Stimulated activated naive CD4-positive, alpha-beta T cell treated with Interleukin-2 at 50 U/mL for 16 hours (primary cell): ENCODE data around the gene CDR2.
A peak's percentile ranks its signal among the peaks of the same experiment; 100 is the strongest.

ENCODE experiments used
- DNase-seq: peaks from one replicate; lab custom pipeline; 2025; lab: John Stamatoyannopoulos, UW

CDR2 gene

DNA sequence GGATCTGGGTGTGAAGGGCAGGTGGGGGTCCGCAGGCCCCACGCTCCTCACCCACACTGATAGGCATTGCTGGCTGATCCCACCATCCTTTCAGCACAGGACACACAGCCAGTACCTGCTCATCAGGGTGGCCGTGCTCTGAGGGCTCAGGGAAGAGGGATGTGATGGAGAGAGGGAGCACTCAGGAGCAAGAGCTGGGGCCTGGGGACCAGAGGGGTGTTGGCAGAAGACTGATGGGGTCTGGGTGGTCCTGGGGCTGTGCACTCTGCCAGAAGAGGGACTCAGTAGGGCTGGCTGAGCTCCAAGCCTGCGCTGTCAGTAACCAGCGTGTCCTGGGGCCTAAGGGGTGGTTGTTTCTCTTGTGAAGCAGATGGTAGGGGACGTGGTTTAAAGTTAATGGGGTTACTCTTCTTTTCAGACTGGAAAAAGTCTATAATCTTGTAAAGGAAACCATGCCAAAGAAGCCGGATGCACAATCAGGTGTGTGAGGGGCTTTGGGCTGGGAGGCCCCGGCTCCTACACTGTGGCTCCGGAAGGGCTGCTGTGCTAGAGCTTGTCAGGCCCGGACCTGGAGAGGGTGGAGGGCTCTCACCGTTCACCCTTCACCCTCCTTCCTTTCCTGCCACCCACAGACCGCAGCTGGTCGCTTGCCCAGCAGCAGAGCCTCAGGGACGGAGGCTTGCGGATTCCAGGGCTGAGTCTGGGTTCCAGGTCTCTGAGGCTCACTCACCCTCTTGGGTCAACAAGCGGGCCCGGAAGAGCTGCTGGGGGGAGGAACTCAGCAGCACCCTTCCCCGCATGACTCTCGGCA is 49.4 kb downstream of the CDR2 start:
- no peak for DNase-seq

DNA sequence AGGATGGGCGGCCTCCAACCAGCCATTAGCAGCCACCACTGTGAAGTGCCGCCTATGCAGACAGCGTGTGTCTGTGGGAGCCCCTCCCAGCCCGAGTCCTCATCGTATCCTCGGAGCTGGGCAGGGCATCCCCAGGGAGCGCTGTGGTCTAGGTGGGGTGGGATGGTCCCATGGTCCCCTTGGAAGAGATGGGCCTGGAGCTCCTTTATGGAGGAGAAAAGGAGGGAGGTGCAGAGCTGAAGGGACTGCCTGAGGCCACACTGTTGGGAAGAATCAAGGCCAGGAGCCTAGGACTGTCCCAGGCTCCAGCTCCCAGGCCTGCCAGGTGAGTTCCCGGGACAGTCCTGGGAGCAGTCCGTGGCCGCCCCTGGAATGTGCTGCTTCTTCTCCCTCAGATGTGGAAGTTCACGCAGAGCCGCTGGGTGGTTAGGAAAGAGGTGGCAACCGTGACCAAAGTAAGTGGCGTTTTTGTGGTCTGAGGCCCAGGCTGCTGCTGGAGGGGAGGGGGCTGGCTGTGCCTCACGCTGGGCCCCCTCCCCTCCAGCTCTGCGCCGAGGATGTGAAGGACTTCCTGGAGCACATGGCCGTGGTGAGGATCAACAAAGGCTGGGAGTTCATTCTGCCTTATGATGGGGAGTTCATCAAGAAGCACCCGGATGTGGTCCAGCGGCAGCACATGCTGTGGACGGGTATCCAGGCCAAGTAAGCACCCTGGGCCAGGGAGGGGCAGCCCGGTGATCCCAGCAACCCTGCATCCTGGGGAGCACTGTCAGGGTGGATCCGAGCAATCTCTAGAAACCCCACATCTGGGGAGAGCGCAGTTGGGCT is 50.2 kb downstream of the CDR2 start:
- no peak for DNase-seq

DNA sequence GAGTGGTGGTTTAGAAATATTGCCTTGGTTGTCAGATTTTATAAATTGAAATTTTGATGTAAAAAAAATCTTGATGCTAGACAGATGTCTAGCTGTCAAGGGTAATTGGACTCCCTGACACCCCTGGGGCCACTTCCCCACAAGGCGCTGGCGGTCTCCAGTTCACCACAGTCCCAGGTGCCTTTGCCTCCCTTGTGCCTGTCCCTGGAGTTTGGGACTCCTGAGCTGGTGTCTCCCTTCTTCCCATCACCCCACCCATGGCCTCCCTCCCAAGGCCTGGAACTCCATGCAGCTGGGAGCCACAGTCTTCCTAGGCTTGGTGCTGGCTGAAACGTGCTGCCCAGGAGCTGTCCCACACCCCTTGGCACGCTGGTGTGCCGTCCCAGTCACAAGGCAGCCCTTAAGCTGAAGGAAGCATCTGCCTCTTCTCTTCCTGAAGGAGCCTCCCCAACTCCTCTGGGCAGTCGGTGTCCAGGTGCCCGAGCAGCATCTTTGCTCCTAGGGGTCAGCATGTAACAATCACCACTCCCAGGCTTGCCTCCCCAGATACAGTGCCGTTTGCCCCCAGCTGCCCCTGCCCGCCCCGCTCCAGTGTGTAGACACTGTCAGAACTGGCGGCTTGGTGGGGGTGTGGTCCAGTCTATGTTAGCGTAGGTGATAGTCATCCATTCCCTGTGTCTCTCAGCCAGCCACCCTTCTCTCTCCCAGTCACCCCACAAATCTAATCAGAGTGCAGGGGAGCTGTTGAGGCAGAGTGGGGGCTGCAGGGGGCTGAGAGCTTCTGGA is 51.1 kb downstream of the CDR2 start:
- no peak for DNase-seq

- no peak for DNase-seq
Measured at GRCh38 chr16:22322741-22323140, 51.7 kb downstream of the CDR2 start.

DNA sequence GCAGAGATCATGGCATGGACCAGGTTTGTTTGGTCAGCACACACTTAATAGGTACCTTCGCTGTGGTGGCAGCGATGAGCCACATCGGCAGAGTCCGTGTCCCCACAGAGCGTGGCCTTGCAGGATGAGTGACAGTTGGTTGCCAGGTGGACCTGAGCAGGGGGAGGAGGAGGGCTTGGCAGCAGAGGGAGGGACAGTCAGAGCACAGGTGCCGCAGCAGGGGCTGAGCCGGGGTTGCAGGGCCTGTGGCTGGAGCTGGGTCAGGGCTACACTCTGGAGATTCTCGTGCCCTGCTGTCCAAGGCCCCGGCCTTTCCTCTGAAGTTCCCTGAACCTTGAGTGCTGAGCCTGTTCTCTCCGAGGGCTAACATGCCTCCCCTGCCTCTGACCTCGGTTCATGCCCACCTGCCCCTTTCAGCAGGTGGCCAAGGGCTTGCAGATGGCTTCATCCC is 52.4 kb downstream of the CDR2 start:
- no peak for DNase-seq

DNA sequence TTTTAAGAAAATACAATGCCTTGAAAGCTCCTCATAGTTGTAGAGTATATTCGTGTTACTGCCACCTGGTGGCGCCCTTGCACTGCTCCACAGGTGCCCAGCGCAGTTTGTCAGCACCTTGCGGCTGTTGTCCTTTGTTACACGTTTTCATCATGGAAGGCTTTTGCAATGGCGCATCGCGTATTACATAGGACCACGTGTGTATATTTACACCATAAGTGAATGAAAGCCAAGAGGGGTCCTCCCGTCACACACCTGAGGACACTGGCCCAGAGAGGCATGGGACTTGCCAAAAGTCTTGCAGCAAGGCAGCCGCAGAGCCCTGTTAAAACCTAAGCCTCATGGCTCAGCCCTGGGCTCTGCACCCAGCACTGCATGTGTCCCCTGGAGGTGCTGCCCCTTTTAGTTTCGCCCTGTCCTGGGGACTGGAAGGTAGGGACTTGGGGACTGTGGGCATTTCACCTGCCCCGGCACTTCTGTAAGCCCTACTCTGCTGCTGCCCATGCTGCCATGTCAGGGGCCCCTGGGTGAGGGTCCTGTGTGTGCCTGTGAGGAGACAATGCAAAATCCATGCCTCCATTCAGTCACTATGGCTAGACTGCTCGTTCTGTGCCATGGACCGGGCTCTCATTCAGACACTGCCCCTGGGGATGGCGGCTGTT is 52.9 kb downstream of the CDR2 start:
- peak; percentile 60 for DNase-seq

GRCh38 chr16:22320572-22321339 is 53.7 kb downstream of the CDR2 start:
- DNase-seq = no peak

DNA sequence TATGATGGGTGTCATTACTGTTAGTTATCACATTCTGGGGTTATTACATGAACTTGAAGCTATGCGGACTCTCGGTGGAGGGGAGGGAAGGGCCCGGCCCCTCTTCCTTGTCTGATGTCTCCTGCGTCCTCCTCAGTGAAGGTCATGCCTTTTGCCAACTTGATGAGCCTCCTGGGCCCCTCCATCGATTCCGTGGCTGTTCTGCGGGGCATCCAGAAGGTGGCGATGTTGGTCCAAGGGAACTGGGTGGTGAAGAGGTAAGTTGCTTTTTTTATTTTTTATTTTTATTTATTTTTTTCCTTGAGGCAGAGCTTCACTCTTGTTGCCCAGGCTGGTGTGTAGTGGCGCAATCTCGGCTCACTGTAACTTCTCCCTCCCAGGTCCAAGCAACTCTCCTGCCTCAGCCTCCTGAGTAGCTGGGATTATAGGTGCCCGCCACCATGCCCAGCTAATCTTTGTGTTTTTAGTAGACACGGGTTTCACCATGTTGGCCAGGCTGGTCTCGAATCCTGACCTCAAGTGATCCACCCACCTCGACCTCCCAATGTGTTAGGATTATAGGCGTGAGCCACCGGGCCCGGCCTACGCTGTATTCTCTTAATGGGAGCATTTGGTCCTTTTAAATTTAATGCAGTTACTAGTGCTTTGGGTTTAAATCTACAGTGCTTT is 55.6 kb downstream of the CDR2 start:
- peak; percentile 20 for DNase-seq

DNA sequence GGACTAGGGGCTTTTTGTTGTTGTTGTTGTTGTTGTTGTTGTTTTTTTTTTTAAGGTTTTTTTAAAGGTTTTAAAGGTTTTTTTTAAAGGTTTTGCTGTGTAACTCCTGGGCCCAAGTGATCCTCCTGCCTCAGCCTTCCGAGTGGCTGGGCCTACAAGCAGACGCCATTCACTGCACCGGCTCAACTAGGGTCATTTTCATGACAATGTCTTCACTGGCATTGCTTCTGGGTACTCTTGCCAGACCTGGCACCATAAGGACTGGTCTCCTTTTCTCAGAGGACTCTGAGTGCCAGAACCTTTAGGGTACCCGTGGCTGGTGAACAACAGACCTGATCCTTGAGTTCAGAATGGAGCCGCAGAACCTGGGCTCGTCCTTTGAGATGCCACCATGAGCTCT is 56.8 kb downstream of the CDR2 start:
- no peak for DNase-seq

DNA sequence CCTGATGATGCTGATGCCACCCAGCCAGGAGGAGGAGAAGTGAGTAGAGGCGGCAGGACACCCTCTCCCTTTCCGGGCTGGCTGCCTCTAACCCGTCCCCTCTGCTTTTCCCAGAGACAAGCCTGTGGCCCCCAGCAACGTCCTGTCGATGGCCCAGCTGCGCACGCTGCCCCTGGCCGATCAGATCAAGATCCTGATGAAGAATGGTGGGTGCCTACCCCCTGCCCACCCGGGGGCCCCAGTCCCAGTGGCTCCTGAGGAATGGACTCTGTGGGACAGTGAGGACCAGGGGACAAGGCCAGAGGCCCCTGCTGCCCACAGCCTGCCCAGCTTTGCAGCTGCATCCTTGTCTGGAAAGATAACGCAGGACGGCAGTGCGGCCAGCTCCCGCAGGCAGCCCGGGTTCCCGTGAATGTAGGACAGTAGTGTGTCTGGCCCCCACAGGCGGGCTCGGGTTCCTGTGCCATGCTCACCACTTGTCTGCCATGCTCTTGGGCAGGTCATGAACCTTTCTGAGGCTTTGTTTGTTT is 57.4 kb downstream of the CDR2 start:
- DNase-seq = no peak

DNA sequence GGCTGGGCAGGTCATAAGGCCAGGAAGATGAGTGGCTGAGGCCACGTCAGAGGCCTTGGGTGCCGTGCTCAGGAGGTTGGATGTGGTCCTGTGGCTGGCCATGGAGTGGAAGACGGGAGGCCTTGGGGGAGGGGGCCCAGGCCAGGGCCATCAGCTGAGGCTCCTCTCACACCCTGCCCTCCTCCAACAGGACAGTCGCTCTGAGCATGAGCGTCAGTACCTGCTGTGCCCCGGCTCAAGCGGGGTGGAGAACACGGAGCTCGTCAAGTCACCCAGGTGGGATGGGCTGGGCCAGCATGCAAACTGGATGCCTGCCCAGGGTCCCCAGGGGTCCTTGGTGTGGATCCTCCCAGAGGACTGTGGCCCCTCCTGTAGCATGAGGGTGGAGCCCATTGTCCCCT is 58.0 kb downstream of the CDR2 start:
- no peak for DNase-seq

- DNase-seq = no peak
Measured at GRCh38 chr16:22315979-22316378, 58.4 kb downstream of the CDR2 start.

- DNase-seq = no peak
Measured at GRCh38 chr16:22314661-22315626, 59.5 kb downstream of the CDR2 start.

DNA sequence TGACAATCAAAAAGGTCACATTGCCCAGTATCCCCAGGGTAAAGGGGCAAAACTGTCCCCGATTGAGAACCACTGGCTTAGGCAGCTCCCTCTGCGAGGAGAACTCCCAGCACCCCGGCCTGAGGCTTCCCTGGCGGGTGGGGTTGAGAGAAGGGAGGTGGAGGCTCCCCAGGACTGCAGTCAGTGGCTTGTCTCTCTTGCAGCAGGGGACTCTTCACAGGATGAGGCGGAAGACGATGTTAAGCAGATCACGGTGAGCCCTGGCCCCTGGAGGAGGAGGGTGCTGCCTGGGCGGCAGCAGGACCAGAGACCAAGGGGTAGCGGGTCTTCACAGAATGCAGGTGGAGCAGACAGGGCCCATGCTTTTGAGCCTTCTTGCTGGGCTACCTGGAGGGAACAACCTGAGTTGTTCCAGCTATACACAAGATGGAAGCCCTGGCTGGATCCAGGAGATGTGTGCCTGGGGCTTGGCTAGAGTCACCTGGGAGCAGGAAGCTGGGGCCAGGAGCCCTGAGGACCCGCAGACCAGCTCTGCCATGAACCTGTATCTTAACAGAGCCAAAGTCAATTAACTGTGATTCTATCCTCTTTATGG is 60.4 kb downstream of the CDR2 start:
- no peak for DNase-seq

DNA sequence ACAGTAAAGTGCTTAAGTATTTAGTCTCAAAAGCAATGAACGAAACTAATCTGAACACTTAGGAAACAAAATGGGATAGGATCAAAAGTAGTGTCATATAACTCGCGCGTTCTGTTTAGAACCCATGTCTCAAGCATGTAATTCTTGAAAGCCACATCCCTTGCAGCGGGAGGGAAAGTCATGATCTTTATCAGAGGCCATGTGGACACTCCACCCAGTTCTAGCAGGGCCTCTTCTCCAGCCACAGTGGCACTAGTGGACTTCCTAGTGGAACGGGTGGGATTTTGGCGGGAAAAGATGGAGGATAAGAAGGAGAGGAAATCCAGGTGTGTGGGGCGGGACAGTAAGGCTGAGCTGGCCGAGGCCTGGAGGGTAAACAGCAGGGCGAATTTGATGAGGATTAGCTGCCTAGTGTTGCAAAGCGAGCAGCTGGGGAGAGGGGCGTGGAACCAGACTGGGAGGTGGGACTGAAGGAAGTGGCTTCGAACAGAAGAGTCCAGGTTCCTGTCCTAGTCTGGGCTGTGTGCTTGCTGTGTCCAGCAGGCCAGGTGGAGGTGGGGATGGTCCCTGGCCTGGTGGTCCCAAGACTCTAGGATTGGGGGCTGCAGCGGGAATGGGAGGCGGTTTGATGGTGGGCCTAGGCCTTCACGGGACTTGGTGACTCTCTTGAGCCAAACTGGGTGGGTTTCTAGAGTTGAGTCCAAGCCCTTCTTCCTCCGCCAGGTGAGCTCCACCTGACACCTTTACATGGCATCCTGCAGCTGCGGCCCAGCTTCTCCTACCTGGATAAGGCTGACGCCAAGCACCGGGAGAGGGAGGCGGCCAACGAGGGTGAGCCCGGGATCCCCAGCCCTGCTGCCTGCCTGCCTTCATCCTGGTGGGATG is 61.3 kb downstream of the CDR2 start:
- DNase-seq = no peak

GRCh38 chr16:22311520-22311919 is 62.9 kb downstream of the CDR2 start:
- no peak for DNase-seq

- no peak for DNase-seq
Measured at GRCh38 chr16:22308824-22309520, 65.4 kb downstream of the CDR2 start.
